Lower lobe of right lung (tissue), 2 donors: ENCODE measurements around the gene GPC6. TPM values are rescaled to one million over a fixed set of nuclear protein-coding genes. Genes with fewer than 3 reads are reported as not detected.

Experiments
- ATAC-seq, 2 donors: fragments of 200-7000 bp; cut with Tn5 transposase; one replicate each; pipeline ENCODE4 v1.9.1; 2020 to 2022; ENCODE audit warnings: mild to moderate bottlenecking in 2 of 2, moderate library complexity in 2 of 2
- DNase-seq: peaks from one replicate; pipeline ENCODE4 v3.0.0-alpha.2; 2020
- H3K27ac ChIP-seq: fragments of 200-600 bp; one replicate; pipeline ENCODE4 v1.8.0; 2022
- H3K27me3 ChIP-seq: fragments of 200-600 bp; one replicate; pipeline ENCODE4 v1.8.0; 2022; ENCODE audit warnings: low read depth
- H3K36me3 ChIP-seq: fragments of 200-600 bp; one replicate; pipeline ENCODE4 v1.8.0; 2022; ENCODE audit warnings: mild to moderate bottlenecking
- H3K4me1 ChIP-seq: fragments of 200-600 bp; one replicate; pipeline ENCODE4 v1.8.0; 2022
- H3K4me3 ChIP-seq: fragments of 200-600 bp; one replicate; pipeline ENCODE4 v1.8.0; 2022; ENCODE audit warnings: mild to moderate bottlenecking
- H3K9me3 ChIP-seq: fragments of 200-600 bp; one replicate; pipeline ENCODE4 v1.8.0; 2022
- intact Hi-C: fragments of 100-400 bp; cut with DNase I; formaldehyde crosslinking; loops from one replicate; pipeline ENCODE4 v1.11.0; 2022
- total RNA-seq: library from RNA; stranded (reverse); fragmentation: NEBNext Ultra II Directional; extraction: Animal tissue kit (Norgen Biotek cat#: 25700); gene quantifications from one replicate; pipeline ENCODE4 v1.2.1, GENCODE V29; 2021
- TF ChIP-seq, protein P1 (sequence below): fragments of 200-600 bp; IDR thresholded peaks from one replicate; pipeline ENCODE4 v1.8.0; 2022; ENCODE audit warnings: antibody characterized with exemption, mild to moderate bottlenecking
- donor health status: DM: no; HTN: yes; CAD: no; lungs with severe emphysema.

The GPC6 gene
- total RNA-seq, 1 donor from 2014 or later: 5.5 TPM

DNA sequence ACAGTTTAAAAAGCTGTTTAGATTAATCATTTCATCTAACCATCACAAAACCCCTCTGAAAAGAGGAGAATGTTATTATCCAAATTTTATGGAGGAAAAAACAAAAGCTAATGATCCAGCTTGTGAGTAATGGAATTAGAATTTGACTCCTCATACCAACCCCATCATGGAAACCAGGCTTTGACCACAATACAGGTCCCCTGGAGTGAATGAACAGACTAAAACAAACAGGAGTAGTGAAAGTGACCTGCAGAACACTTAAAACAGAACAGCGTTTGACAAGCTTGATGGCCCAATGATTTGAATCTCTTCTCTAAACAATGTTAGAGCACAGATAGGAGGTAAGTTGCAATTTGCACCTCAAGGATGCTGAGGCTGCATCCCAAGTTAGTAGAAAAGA lies 1022.9 kb downstream of the GPC6 start:
- intact Hi-C loops: no loop called here
- ATAC-seq (no peak), DNase-seq (no peak)
- no peaks in the 10 kb centered on the region for H3K36me3 ChIP-seq
- TF ChIP-seq, protein P1, sequence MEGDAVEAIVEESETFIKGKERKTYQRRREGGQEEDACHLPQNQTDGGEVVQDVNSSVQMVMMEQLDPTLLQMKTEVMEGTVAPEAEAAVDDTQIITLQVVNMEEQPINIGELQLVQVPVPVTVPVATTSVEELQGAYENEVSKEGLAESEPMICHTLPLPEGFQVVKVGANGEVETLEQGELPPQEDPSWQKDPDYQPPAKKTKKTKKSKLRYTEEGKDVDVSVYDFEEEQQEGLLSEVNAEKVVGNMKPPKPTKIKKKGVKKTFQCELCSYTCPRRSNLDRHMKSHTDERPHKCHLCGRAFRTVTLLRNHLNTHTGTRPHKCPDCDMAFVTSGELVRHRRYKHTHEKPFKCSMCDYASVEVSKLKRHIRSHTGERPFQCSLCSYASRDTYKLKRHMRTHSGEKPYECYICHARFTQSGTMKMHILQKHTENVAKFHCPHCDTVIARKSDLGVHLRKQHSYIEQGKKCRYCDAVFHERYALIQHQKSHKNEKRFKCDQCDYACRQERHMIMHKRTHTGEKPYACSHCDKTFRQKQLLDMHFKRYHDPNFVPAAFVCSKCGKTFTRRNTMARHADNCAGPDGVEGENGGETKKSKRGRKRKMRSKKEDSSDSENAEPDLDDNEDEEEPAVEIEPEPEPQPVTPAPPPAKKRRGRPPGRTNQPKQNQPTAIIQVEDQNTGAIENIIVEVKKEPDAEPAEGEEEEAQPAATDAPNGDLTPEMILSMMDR: no peak
- peaks cover 10% of the 10 kb centered on the region for H3K9me3 ChIP-seq
- no peaks in the 10 kb centered on the region for H3K27me3 ChIP-seq
- H3K4me3 ChIP-seq: no peak overlapping the region
- H3K4me1 ChIP-seq: no peaks in the 10 kb centered on the region
- H3K27ac ChIP-seq: no peak overlapping the region

GRCh38 chr13:94251831-94252608 lies 1025.4 kb downstream of the GPC6 start:
- Histone ChIP-seq H3K27me3 (no peaks in the 10 kb centered on the region), H3K9me3 (no peaks in the 10 kb centered on the region), H3K4me1 (no peaks in the 10 kb centered on the region), H3K4me3 (no peak overlapping the region), H3K36me3 (no peaks in the 10 kb centered on the region), H3K27ac (no peak overlapping the region)
- intact Hi-C loops: no loop called here
- no peak for DNase-seq
- ATAC-seq: no peak
- TF ChIP-seq, protein P1: no peak

DNA sequence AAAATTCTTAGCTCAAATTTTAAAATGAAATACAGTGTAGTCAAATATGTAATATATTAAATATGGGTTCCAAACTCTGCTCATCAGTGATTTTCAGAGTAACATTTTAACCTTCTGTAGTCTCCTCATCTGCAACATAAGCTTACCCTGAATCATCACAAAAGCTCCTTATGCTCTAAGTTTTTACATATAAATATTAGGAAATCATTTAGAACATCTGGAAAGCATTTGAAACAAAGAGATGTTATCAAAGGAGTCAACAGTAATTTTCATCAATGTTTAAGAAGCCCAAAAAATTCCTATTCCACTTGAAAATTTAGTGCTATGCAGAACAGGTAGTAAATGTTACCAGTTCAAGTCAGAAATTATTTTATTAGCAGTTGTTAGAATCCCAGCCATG lies 1028.1 kb downstream of the GPC6 start:
- DNase-seq: no peak
- Histone ChIP-seq H3K4me1 (no peaks in the 10 kb centered on the region), H3K36me3 (no peaks in the 10 kb centered on the region), H3K4me3 (no peak overlapping the region), H3K27ac (no peak overlapping the region), H3K9me3 (no peaks in the 10 kb centered on the region), H3K27me3 (no peaks in the 10 kb centered on the region)
- TF ChIP-seq, protein P1: no peak
- ATAC-seq: no peak
- intact Hi-C loops: no loop called here

GRCh38 chr13:94256721-94257120 lies 1030.1 kb downstream of the GPC6 start:
- intact Hi-C loops: no loop called here
- DNase-seq (no peak), ATAC-seq (no peak)
- Histone ChIP-seq H3K4me1 (no peaks in the 10 kb centered on the region), H3K27me3 (no peaks in the 10 kb centered on the region), H3K4me3 (no peak overlapping the region), H3K27ac (no peak overlapping the region), H3K36me3 (no peaks in the 10 kb centered on the region), H3K9me3 (no peaks in the 10 kb centered on the region)
- TF ChIP-seq, protein P1: no peak

DNA sequence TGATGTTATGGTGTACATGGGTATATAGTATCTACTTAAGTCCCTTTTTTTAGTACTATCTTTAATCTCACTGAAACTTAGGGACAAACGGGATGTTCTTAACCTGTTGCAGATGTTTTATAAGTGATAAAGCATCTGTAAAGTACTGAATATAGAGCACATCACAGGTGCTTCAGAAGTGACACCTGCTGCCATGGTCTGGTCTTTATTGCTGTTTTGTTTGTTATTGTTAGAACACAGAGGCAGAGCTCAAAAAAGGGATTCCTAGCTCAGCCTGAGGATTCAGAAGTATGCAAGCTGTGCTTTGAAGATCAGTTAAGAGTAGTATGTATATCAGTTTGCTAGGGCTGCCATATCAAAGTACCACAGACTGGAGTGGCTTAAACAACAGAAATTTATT lies 1033.4 kb downstream of the GPC6 start:
- intact Hi-C loops: no loop called here
- Histone ChIP-seq H3K4me3 (no peak overlapping the region), H3K36me3 (no peaks in the 10 kb centered on the region), H3K27ac (no peak overlapping the region), H3K4me1 (no peaks in the 10 kb centered on the region), H3K27me3 (no peaks in the 10 kb centered on the region), H3K9me3 (no peaks in the 10 kb centered on the region)
- TF ChIP-seq, protein P1: no peak
- no peak for ATAC-seq
- no peak for DNase-seq
